Measurements from ENCODE around the gene LAPTM5.

The LAPTM5 gene

DNA sequence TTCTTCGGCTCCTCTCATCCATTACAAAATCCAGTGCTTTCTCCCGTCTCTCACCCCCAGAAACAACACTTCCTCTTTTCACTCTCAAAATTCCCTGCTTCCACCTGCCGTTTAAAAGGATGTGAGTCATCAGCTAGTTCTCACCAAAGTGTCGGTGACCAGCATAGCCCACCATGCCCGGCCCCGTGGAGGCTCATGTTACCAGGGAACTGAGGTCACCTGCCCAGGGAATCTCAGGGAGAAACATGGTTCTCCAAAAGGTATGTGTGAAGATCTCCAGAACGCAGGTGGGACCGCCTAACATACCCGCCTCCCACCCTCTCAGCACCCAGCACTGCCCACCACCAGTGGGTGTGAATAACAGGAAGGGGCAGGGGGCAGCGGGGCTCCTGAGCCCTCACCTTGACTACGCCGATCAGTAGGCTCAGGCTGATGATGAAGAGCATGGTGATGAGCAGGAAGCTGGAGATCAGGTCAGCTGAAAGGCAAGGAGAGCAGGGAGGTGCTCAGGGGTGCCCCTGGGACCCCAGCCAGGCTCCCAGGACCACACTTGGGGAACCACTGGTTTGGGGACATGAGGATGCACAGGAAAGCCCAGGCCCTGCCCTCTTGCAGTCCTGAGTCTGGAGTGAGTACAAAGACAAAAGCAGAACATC lies 16.2 kb downstream of the LAPTM5 start:
- no peak for DNase-seq

DNA sequence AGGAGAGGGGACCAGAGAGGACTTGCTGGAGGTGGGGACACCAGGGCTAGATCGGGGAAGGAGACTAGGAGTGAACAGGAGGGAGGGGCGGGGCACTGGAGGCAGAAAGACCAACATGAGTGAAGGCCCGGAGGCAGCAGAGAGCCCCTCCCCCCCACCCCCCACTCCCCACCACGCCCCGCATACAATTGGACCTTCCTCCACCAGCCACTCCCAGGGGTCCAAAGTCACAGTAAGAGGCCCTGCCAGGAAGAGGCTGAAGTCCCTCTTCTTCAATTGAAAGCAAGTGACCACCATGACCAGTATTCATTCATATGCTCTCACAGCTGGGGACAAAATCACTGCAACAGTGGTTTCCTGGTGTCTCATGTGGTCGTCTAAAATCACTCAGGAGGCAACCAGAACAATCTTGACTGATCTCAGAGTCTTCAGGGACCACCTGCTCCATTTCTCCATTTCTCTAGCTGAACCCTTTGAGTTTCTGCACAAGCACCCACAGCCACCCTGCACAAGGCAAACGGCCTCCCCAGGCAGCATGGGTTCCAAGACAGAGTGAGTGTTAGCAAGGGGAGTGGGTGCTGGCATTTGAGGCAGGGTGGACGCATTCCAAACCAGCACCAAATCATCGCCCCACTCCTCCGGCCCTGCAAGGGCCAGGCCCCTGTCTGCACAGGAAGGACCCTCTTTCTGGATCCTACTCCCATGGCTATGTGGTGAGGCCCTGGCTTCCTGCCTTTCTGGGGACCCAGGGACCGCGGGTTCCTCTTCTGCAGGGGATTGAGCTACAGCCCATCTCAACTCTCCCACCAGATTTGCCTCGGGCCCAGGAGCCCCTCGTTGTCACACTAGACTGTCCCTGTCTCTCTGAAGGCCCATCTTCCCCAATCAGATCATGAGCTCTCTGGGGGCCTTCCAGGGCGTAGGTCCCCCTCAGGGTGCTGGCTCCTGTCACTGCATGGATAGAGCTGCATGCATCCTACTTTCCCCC lies 17.0 kb downstream of the LAPTM5 start:
- no peak for DNase-seq

DNA sequence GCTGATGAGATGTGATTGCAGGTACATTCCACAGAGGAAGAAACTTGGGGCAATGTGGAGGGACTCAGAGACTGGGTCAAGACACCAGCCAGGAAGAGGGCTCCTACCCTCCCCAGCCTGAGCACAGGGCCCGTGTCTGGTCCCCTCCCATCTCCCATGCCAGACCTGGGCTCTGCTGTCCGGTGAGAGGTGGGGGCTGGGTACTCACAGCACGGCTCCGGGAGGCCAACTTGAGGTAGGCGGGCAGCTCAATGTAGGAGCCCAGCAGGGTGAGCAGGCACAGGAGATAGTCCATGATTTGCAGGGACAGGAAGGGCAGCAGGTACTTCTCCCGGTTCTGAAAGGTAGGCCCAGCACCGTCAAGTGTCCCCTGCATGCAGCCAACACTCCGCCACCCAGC lies 18.0 kb downstream of the LAPTM5 start:
- DNase-seq: no peak

DNA sequence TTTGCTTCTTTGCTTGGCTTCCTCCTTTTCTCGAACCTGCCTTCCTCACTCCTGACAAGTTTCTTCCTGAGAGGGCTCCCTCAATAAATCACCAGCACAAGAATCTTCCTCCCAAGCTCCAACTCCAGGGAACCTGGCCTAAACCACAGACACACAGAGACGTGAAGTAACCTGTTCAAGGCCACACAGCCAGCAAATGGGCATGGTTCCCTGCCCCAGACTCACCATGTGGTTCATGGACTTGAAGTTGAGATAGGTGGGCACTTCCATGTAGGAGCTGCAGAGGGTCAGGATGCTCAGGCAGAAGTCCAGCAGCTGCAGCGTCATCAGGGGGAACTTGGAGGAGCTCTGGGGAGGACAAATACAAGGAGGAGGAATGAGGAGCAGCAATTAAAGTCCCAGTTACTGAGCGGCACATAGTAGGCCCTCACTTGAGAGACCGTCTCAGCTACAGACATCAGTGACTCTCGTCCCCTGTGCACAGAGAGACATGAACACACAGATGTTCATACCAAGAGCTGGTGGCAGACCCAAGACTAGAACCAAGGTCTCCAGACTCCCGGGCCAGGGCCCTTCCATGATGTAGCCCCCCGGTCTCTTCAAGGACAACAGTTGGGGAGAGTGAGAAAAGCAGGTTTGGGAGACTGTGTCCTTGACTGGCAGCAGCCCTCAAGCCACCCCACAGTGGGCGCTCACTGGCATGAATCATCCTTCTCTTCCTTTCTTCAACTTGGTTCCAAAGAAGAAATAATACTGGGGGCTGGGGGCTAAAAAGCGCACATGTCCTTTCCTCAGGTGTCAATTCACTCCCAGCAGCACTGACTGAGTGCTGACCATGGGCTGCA lies 18.6 kb downstream of the LAPTM5 start:
- no peak for DNase-seq

DNA sequence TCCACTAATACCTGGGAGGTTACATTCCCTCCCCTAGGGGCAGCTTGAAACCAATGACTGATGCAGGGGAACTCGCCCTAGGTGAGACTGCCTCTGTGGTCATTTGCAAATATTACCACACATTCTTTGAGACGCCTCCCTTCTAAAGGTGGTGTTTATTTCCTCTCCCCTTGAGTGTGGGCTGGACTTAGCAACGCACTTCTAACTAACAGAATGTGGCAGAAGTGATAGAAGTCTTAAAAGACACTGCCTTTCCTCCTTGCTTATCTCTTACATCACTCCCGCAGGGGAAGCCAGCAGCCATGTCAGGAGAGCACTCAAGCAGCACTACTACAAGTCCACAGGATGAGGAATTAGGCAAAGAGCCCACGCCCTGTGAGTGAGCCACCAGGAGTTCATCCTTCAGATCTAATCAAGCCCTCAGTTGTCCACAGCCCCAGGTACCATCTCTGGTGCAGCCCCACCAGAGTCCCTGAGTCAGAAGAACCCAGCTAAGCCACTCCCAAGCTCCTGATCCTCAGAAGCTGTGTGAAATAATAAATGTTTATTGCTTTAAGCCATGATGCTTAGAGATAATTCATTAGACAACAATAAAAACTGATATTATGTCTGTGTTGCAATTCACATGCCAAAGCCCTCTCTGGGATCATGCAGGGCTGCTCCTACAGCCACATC lies 19.4 kb downstream of the LAPTM5 start:
- DNase-seq: no peak

DNA sequence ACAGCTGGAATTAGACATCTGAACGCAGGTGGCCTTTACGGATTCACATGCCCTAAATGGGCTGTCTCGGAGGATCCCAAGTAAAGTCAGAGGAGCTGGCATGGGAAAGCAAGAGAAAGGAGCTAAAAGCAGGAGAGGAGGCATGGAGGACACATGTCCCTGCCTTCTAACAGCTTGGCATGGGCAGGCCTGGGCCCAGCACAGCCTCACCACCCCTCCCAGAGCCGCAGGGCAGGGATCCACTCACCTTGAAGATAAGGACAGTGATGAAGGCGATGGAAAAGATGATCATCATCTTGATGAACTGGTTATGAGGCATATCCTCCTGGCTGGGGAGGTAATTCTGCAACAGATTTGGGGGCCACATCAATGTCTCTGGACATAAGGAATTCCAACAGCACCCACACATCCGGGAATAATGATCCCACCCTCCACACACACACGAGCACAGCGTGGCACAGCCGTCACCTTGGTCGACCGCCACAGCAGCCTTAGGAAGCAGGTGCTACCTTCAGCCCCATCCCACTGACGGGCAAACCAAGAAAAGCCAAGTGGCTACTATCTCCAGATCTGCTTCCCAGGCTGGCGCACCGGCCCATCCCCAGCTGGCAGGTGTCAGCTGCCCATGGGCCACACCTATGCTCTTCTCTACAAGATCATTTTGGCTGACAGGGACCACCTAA lies 20.1 kb downstream of the LAPTM5 start:
- DNase-seq: no peak

DNA sequence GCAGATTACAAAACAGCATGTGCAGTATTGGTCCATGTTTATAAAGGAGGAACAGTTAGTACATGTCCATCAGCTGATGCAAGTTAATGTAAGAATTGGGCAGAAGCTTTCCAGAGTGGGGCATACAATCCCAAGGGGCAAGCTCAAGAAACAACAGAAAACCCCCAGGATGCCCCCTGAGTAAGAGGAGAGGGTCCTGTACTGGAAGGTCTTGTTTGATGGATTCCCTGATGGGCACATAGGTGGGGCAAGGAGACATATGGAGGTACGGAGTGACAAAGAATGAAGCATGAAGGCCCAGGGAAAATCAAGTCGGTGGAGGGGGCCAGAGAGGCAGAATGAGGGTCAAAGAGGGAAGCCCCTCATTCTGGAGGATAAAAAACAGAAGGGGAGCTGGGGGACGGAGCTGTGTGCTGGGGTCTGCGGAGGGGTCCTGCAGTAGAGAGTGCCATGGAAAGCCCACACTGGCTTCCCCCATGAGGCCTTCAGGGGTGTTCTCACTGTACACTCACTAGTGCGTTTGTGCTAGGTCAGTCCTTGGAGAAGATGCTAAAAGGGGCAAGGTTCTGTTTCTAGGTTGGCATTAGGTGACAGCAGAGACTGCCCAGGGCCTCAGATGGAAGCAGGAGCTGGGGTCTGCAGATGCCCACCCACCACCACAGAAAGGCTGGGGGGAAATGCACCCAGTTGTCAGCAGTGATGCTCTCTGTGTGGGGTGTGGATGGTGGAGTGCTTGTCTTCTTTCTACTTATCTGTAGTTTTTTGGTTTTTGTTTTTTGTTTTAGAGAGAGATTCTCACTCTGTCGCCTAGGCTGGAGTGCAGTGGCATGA lies 21.7 kb downstream of the LAPTM5 start:
- no peak for DNase-seq

DNA sequence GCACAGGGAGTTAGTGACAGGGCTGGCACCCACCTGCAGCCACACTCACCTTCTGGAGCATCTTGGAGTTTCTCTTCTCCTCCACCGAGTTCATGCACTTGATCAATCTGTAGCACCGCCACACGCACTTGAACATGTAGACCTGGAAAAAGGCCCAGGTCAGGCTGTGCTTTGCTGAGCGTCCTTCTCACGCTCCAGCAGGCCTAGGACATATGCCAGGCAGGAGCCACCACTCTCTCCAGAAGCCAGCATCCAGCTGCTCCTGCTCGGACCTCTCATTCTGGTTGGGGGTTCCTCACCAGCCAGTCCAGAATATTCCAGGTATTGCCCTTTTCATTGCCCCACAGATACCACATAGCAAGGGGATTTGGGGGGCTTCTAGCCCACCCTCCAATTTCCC lies 22.4 kb downstream of the LAPTM5 start:
- no peak for DNase-seq

DNA sequence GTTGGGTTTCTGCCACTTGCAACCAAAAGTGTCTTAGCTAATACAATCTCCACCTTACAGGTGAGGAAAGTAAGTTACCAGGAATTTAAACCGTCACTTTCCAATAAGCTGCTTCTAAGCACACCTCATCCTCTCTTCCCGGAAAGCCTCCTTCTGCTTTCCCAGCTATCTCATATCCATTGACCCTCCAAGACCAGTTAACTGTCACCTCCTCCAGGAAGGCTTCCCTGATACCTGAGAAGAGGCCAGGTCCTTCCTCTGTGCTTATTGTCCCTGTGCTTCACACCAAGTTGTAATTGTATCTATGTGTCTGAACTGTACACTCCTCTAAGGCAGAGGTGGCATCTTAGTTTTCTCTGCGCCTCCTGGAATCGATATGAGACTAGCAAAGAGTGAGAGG lies 23.0 kb downstream of the LAPTM5 start:
- no peak for DNase-seq

DNA sequence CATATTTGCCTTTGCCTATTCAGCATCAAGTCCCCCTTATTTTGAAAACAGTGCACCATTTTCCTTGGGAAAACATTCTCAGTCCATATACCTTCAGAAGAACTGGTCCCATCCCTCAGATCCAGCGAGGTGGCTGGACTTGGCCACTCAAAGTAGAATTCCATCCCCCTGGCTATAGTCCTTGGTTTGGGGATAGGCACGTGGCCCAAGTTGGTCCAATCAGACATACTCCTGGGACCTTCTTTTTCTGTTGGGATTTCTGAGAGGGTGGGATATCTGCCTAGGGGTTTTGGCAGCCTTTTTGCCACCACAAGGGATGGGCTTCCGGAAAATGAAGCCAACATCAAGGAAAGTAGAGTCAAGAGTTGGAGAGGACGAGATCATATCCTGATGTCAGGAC lies 23.5 kb downstream of the LAPTM5 start:
- no peak for DNase-seq

DNA sequence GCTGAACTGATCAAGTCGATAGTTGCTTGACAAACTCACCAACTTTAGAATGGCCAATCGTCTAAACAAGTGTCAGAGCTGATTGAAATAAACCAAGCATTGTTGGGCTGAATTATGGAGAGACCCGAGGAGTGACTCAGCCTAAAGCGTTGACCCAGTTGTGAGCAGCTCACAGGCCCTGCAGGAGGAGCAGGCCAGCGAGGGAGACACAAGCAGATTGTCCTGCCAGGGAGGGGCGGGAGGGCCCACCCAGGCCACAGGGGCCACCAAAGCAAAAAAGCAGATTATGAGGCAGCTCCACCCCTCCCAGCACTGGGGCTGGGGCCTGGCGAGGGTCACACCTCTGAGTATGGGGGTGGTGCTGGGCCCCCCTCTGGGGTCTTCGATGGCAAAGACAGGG lies 24.1 kb downstream of the LAPTM5 start:
- no peak for DNase-seq

DNA sequence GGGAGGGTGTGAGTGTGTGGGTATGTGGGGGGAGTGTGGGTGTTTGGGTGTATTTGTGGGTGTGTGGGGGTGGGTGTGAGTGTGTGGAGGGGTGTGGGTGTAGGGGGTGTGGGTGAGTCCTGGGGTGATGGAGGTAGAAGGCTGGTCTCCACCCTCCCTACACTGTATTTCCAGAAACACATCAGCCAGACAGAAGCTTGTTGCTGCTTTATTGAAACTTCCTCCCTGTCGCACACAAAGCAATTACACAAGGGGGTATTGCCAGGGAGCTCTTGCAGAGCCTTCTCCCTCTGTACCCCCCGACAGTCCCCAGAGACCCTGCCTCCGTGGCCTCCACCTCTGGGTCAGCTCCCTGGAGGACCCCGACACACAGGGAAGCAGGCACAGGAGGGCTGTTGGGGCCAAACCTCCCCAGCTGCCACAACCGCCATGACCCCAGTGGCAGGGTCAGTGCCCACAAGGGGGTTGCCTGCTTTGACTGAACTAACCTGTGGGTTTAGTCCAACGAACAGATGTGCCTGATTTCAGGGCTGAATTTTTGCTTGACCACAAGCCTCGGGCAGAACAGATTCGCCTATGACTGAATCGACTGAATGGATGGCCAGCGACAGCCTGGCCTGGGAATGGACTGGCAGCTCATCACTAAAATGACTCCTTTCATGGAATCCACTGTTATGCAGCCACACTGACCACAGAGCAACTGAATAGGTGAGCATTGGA lies 25.1 kb downstream of the LAPTM5 start:
- no peak for DNase-seq

DNA sequence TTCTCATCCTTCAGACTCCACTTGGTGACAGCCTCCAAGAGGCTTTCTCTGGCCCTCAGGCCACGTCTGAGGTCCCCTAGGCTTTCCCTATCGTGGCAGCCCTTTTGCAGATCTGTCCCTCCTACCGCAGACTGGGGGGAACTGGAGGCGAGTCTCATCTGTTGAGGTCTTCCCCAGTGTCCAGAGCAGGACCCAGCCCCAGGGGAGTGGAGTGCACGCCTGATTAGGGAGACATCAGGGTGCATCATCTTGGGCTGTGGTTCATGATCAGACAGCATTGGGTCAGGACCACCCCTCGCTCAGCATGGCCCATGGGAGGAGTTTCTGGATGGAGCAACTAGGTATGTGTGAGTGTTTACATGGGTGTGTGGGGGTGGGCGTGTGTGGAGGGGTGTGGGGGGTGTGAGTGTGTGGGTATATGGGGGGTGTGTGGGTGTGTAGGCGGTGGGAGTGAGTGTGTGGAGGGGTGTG lies 25.7 kb downstream of the LAPTM5 start:
- DNase-seq: no peak

DNA sequence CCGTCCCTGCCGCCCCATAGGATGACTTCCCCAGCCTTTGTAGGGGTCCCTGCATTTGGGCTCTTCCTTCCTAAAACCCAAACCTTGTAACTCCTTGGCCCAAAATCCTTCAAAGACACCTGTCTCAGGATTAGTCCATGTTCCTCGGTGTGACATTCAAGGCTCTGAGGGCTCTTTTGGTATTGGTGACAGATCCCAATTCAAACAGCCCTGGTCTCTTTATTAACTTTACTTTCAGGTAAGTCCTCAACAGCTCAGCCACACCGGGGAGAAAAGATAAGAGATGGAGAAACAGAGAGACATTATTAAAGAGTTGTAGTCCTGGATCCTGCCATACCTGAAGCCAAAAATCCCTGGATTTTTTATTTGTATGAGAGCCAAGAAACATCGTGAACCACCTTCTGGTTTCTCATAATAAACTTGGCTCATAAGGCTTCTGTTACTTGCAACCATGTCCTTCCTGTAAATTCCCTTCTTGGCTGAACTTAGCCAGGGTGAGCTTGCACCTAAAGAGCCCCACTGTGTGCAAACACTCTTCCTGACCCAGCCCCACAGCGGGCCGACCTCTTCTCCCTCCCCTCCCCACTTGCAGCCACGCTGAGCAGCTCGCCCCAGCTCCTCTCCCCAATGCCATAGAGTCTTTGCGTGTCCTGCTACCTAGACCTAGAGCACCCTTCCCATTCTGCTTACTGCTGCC lies 26.3 kb downstream of the LAPTM5 start:
- no peak for DNase-seq

DNA sequence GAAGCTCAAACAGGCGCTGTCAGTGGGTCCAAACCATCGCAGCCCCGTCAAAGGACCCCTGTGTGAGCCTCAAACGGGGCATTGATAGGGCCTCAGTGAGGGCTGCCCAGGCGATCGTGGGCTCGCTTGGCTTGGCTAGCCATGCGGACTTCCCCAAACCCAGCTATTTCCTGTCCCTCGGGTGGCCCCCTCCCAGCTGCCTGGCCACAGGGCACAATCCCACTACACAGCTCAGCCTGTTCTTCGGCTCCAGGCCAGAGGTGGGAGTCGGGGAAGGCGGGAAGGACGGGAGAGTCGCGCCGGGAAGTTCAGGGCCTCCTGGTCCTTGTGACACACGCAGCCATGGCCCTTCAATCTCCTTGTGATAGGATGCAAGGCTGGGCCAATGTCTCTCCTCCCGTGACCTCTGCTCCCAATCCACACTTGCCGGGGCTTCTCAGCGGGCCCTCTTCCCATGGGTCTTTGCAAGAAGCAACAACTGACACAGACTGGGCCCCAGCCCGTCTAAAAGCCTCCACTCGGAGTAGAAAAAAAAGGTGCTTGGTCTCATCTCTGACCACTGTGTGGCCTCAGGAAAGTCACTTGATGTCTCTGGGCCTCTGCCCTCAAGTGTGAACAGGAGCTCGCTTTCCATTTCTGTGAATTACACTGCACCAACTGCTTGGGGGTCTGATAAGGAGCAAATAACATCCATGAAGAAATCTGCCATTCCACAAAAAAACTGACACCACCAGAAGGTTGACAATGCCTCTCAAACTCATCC lies 27.0 kb downstream of the LAPTM5 start:
- no peak for DNase-seq

DNA sequence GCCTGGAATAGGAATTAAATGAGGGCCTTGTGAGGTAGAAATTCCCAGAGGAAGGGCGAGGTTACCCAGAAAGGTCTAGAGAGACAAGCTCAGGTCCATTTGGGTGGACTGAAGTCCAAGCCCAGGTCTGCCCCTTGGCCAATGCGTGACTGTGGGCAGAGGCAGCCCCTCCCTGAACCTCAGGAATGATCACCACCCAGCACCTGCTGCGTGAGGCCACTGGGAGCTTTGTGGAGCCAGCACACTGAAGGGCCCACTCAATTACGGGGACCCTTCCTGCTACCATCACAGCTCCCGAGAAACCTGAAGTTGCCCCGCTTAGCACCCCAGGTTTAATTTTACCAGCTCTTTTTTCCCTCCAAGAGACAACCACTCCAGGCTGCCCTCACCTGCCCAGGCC lies 27.7 kb downstream of the LAPTM5 start:
- DNase-seq: no peak

DNA sequence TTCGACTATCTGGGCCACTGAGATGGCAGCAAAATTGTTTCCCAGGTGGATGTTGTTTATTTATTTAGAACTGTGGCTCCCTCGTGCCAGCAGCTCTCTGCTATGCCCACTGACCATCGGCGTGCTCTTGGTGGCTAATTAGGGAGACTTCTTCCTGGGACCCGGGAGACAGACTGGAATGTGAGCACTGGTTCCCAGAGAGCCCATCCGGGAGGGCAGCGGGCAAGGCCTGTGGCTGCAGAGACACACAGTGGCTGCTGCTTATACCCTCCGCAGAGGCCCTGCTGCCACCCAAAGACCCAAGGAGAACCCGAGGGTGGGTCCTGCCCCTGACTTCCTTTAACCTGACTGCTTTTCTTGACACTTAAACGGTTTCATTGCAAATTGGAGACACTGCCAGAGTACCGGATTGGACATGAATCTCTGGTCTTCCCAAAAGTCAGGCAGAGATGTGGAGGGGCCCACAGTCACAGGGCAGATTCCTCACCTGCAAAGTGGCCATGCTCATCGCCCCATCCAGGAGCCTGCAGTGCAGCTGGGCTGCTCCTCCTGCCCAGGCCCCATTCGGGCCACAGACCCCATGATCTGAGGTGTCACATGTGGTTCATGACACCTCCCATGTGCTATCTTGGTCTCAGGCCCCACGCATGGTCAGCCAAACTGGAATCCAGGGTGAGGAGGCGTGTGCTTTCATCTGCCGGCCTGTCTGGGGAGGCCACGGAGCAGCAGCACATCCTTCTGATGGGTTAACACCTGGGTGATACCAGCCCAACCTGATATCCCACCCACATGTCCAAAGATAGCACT lies 28.5 kb downstream of the LAPTM5 start:
- no peak for DNase-seq

DNA sequence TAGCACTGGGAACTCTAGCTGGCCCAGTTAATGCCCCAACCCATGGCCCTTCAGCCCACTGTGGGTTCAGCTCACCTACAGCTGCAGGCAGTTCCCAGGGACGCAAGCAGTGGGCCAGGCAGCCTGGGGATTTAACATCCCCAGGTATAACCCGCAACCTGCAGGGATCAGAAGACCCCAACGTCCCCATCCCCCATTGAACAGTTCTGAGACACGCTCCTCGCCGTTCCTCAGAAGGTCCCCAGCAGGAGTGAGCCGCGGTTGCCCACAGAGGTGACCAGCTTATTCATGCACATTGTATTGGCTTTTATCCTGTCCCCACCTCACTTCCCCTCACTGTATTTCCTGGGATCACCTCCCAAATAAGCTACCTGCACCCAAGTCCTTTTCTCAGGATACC lies 29.2 kb downstream of the LAPTM5 start:
- DNase-seq: no peak

All from activated effector memory CD4-positive, alpha-beta T cell treated with anti-CD3 and anti-CD28 coated beads, Interleukin-2, amount 50 U/mL, for 16 hours (primary cell).